ENCODE measurements around the gene COMTD1.

Gene COMTD1
- total RNA-seq, result 10.6 to 14.0 reads per million in 2 donors

DNA sequence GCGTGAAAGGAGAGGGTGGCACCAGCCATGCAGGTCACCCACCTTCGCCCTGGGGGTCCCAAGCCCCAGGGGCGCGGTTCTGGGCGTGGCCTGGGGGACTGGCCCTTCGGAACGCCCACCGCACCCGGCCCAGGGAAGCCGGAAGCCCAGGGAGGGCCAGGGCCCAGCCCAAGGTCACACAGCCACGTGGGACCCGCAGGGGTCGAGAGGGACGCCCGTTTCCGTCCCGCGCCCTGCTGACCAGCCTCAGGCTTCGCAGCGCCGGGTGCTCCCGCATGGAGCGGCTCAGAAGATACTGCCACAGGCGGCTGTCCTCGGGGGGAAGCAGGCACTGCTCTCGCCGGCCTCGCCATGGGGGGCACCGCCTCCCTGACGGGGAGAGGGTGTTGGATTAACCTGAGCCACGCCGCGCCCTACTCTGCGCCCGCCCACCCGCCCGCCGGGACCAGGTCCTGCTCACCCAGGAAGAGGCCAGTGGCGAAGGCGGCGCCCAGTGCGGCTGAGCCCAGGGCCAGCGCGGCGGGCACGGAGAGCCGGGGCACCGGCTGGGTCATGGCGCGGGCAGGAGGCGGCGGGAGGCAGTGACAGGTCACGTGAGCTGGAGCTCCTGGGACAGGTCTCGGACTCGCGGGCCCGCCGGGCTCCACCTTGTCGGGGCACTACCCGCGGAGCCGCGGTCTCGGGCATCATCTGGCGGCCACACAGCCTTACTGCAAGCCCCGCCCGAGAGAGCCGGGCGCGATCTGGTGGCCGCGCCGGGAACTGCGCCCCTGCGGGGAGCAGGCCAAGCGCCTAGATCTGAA is at the start of gene COMTD1:
TSS of gene COMTD1 (minus strand) at position 583 of the 803 bp plus-strand sequence. CDS start at position 554, 29 bp downstream.
- peak; percentile 91 for DNase-seq

DNA sequence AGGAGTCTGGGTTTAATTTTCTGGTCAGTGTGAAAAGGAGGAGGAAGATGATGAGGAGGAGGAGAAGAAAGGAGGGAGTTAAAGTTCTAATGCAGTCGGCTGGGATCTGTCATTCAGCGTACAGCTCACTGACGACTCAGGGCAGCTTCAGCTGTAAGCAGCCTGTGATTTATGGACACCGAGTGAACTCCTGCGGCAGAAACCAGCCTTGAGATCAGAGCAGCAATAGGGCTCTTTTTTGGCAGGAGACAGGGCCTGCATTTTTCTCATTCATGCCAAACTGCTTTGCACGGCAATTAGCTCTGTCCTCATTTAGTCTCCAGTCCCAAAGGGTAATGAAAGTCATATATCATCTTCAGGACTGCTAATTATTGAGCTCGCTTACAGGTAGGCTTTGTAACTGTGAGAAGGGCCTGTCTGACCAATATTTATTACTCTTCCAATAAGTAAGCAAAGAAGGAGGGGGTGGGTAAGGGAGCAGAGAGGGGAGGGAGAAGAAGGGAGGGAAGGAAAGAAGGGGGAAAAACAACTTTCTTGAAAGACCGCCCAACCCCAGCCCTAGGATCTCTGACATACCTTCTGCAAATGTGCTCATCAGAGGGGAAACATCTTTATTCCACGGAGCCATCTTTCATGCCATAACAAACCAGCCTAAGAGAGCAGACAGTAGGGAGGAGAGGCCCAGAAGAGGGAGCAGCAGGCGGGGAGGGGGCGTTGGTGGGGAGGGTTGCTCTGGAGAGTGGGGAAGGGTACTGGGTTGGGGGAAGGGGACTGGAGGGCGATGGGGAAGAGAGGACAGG is 48.1 kb upstream of the COMTD1 start:
- DNase-seq, result no peak

DNA sequence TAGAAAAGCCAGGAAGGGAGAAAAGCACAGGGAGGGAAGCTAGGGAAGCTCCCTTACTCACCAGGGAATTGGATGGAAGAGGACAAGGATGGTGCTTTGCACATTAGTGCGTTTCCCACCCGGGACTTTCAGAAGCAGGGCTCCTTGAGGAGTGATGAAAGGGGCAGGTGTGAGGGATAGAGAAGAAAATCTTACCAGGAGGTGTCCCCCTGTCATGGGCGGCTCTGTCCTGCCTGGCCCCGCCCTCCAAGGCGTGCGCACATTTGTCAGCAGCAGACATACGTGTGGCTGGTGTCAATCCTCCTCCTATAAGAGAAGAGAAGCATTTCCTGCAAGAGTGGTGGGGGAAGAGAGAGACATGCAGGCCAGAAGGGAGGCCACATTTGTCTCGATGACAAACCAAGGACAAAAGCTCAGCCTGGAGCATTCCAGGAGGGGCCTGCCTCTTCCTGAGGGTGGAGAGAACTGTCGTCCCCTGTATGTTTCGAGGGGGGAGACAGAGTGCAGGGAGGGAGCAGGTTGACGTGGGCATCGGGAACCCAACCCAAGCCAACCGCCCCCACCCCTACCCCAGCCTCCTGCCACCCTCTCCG is 47.4 kb upstream of the COMTD1 start:
- no peak for DNase-seq

DNA sequence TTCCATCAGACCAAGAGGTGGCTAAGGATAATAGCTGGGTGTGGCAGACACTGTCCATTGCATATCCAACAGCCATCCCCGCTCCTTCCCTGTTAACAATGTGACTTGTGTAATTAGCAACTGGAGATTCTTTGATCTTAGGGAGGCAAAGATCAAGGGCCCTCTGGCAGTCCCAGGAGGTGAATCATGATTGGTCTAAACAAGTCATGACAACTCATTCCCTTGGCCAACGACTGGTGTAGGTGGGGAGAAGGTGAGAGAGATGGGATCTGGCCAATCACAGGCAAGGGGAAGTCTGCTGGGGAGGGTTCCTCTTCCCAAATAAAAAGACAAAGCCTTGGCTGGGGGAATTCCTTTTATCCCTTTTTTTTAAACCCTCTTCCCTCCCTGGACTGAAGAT is 46.2 kb upstream of the COMTD1 start:
- no peak for DNase-seq

DNA sequence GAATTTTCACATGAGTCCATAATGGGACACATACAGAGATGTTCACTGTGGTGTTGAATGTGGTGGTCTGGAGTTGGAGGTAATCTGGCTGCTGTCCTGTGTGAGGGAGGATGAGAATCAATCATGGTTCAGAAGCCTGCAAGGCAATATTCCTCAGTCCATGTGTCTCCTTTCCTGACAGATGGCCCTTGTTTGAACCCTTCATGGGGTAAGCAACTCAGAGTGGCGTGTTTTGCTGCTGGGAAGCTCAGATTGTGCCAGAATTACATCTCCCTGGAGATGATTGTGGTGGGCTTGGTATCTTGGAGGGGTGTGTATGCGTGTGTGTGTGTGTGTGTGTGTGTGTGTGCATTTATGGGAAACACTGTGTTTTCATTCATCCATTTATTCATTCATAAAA is 44.5 kb upstream of the COMTD1 start:
- DNase-seq, result no peak

DNA sequence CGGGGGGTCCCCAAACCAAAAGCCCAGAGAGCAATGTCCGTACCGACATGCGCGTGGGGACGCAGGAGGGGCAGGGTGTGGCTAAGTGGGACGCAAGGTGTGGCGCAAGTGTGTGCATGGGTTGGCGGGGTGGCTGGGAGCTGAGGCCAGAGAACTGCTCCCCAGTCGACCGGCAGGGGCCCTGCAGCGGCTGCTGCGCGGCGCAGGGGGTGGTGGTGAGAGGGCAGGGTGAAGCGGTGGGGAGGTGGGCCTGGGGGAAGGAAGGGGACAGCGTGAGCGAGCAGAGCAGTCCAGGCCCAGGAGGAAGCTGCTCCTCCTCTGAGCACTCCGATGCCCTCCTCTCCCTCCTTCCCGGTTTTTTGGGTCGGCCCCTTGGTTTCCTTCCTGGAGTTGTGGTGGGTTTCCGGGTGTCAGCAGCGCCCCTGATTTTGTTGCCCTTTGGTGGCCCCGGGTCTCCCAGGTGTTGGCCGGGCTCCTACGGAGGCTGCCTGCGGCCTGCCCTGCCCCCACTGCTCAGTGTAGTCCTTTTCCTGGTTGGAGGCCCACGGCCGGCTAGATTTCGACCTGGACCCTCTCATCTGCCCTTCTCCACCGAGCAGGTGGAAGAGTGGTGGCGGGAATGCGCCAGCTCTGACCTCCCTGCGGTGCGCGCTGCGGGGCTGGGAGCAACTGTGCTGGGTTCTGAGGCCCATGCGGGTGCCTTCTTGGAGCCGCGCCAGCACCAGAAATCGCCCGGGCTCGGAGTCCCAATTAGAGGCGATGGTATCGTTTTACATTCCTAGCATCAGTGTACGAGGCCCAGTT is 40.5 kb upstream of the COMTD1 start:
- no peak for DNase-seq

DNA sequence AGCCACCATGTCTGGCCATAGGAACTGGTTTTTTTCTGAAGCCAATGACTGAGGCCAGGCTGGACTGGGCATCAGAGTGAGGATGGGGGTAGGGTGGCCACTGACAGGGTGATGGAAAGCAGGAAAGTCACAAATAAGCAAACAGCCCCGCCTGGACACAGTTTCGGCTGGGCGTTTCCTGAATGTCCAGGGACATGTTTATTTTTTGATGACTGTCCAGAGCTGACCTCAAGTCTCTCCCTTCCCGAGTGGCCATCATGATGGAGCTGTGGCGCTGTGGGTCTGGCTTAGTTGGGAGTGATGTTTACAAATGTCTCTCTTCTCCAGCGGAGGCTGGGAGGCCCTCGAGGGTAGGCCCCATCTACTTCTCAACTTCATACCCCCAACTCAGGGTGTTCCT is 37.1 kb upstream of the COMTD1 start:
- DNase-seq, result no peak

DNA sequence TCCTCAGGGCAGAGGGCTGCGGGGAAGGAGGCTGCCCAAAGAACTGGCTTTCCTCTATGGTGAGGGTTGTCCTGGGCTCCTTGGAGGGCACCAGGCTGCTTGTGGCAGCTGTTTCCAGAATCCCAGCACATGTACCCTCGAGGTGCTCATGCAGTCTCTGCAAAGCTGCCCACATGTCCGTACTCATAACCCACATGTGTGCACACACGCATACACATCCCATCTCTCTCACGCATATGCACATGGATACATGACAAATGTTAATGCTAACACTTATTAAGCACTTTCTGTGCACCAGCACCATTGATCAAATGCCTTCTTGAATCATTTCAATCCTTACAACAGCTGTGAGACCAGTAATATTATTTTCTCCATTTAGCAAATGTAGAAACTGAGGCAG is 36.3 kb upstream of the COMTD1 start:
- DNase-seq, result no peak

DNA sequence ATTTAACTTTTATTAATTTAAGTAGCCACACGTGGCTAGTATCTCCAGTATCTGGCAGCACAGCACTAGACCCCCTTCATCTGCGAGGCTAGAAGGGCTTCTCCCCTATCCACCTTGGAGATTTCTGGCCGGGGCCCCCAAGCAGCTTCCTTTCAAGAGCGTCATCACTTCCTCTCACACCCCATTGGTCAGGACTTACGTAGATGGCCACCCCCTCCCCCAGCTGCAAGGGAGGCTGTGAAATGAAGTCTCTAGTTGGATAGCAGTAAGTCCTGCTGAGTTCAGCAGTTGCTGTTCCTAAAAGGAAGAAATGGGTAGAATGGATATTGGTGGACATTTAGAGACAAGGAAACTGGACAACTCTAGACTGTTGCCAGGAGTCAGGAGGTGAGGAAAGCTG is 33.8 kb upstream of the COMTD1 start:
- no peak for DNase-seq

DNA sequence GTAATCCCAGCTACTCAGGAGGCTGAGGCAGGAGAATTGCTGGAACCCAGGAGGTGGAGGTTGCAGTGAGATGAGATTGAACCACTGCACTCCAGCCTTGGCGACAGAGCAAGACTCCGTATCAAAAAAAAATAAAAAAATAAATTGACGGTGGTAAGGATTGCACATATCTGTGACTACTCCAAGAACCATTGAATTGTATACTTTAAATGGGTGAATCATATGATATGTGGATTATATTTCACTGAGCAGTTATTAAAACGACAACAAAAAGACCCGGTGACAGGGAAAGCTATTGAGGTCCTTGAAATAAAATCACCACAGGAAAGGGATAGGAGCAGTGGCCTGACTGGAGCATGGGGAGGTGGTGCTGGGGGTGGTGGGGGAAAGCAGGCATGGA is 31.2 kb upstream of the COMTD1 start:
- DNase-seq, result no peak

DNA sequence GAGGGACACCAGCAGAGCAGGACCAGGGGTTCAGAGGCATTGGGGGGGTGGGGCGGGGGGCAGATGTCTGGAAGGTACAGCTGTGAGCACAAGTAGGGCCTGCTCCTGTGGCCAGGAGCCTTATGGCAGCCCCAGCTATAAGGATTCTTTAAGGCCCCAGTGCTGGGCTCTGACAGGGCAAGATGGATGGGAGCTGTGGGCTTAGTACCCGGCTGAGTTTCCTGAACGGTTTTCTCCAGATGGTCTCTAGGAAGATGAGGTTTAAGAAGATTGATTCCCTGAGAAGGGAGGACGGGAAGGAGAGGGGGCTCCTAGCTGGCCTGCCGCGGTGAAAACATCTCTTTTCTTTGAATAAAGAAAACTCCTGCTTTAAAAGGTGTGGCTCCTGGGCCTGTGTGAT is 30.1 kb upstream of the COMTD1 start:
- no peak for DNase-seq

DNA sequence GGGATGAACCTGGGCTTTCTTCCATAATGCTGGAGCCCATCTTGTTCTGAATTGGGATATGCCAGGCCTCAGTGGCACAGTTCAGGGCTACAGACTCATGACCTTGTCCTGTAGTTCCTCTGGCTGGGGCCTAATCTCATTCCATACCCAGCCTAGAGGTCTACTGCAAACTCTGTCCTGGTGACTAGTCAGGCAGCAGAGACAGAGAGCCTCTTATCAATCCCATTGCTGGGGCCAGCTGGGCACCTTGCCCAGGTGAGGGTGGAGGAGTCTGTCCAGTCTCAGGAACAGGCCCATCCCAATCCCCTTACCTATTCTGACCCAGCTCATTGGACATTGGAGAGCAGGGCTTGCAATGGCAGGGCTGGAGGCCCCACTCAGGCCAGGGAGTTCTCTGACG is 28.0 kb upstream of the COMTD1 start:
- no peak for DNase-seq

DNA sequence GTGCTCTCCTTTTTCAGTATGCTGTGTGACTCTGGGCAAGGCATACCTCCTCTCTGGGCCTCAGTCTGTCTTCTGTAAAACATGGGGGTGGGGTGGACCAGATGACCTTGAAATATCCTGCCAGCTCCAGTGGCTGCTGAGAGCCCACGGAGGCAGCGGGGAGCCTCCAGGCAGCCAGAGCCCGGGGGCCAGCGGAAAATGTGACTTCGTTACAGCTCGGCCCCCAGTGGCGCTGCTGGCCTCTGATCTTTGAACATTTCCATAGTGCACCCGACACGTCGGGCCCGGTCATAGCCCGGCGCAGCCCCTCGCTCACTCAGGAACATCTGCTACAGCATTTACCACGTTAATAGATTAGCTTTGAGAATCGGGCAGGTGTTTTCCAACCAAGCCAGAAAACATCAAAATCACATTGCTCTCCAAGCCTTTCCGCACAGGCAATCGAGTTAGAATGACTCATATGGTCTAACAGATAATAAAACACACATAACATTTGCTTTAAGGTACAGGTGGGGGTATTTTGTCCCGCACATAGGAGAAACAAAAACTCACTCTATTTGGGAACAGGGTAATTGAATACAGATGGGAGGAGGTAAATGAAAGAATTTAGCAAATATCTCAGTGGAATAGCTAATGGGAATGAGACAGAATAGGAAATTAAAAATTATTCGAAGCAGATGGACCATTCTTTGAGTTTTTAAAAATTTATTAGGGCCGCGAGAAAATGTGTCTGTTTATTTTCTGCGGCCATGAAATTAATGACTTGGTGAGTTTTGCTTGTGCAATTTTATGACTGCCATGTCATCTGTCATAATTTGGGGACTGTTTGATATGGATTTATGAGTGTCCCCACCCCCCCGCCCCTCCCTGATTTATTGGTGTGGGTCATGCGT is 26.3 kb upstream of the COMTD1 start:
- DNase-seq, result no peak

DNA sequence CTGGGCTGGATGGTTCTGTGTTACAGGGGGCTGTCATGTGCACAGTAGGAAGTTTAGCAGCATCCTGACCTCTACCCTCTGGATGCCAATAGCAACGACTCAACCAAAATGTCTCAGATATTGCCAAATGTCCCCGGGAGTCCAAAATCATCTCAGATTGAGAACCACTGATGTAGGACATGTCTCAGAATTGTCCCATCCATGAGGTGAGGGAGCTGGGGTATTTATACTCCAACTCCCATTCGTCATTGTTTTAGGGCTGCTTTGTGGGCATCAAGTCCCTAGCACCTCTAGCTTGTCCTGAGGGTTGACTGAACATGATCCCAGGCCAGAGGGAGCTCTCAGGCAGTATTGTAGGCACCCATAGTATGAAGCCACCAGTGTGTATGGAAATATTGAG is 25.2 kb upstream of the COMTD1 start:
- DNase-seq, result no peak

DNA sequence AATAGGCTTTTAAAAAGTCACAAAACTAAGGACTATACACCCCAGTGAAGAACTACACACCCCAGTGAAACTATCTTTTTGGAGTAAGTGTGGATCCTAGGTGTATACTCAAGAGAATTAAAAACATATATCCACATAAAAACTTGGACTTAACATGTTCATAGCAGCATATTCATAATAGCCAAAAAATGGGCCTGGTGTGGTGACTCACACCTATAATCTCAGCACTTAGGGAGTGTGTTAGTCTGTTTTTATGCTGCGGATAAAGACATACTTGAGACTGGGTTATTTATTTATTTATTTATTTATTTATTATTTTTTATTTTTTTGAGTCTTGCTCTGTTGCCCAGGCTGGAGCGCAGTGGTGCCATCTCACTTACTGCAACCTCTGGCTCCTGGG is 19.0 kb upstream of the COMTD1 start:
- DNase-seq, result no peak

DNA sequence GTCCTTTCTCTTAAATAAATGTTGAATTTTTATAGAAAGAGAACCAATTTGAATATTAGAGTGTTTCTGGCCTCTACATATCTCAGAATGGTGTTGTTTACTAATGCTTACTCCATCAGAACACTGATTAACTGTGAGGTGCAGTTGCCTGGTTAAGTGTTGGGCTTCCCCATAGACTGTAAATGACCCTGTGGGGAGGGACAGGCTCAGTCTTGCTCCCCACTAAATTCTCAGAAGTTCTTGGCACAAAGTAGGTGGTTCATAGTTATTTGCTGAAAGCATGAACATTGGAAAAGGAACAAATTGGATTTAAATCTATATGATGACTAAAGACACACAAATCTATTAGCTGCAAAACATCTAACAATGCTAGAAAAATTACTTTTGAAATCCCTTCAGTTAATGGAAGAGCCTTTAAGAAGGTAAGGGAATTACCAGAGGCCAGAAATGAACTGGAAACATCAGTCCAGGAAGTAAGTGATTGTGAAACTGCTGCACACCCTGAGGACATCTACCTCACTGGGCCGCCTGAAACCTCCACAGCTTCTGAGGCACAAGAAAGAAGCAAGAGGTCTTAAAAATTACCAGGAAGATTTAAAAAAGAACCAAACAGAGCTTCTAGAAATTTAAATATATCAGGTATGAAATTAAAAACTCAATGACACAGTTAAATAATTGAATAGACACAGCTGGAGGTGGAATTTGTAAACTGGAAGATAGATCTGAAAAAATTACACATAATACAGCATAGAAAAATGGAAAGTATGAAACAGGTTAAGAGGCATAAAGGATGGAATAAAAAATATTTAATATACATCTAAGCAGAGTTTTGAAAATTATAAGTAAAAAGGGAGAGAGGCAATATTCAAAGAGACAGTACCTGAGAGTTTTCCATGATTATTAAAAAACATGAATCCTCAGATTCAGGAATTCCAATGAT is 17.8 kb upstream of the COMTD1 start:
- no peak for DNase-seq

DNA sequence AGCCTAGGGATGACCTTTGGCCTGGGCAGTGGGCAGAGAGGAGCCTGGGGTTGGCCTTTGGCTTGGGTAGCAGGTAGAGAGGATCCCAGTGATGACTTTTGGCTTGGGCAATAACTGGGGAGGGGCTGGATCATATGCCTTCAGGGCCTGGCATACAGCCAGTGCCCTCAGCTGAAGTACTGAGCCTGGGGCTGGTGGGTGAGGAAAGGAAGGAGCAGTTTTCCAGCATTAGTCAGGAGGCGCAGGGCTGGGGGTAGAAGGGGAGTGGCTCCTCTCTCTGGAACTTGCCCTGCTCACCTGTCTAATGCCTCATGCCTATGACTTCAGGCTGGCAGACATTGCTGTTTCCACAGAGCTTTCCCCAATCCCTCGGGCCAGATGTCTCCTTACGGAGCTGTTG is 15.2 kb upstream of the COMTD1 start:
- no peak for DNase-seq

DNA sequence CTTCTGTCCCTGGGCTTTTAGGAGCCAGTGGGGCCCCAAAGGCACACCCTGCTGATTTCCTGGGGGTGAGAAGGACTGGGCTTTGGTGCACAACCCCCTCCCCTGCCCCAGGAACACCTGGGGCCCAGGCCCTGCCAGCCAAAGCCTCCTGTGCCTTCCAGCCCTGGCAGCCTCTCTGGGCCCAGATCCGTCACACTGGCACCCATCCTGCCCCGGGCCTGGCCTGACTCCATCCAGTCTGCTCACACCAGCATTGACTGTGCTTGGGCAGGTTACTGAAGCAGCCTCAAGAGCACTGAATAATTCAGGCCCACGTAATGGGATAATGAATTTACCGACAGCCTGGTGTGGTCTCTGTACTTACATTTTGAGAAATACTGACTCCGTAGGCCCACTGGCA is 12.0 kb upstream of the COMTD1 start:
- DNase-seq, result no peak

DNA sequence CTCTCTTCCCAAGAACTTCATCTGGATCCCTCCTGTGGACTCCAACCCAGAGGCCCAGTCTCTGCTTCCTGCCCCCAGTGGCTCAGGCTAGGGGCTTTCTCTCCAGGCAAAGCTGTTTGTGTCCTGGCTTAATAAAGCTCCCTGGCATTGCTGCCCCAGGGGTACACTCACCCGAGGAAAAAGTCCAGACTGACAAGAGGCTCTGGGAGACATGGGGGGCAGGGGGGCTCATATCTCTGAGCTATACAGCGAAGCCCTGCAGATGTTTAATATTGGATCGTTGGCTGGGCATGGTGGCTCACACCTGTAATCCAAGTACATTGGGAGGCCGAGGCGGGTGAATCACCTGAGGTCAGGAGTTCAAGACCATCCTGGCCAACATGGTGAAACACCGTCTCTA is 10.7 kb upstream of the COMTD1 start:
- DNase-seq, result no peak

DNA sequence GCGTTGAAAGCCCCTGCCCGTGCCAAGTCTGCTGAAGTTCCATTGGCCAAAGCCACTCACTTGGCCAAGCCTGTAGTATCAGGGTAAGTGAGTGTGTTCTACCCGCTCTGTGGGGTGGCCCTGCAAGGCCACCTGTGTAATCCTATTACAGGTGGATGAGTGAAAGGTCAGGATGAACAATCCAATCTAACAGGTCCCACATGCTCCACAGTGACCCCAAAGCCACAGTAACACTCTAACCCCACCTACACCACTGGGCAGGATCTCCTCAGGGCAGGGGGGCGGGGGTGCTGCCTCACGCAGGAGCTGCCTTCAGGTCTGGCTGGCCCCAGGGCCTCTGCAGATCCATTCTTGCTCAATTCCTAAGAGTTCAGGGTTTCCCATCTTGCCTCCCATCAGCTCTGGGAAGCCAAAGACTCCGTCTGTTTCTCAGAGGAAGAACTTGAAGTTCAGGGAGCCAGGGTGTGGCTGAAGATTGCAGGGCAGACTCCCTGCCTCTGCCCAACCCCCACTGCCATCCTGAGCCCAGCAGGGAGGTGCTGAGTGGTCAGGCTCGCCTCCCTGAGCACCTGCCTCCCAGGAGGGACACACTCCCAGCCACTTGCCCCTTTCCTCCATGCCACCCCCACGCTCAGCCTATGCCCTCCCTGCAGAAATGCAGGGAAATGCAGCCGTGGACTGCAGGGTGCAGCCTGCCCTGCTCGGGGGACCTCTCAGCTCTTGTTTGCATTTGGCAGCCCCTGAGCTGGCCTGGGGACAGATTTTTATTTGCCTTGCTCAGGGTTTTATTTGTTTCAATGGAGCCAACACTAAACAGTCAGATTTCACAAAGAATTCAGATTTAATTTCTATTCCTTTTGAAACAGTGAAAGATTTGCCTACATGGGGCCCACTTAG is 9.8 kb upstream of the COMTD1 start:
- DNase-seq, result no peak

All from T-helper 9 cell (primary cell).